Upper lobe of left lung (tissue), 6 donors: ENCODE data around the gene MYO15A. TPM values are rescaled to one million over a fixed set of nuclear protein-coding genes. Genes with fewer than 3 reads are reported as not detected.

Source experiments
- ATAC-seq, 2 donors: fragments of 200-7000 bp; cut with Tn5 transposase; one replicate each; pipeline ENCODE4 v1.9.1; 2022; ENCODE audit warnings: mild to moderate bottlenecking in 2 of 2, moderate library complexity in 2 of 2; ENCODE audit not compliant: low FRiP score in 2 of 2
- DNase-seq, 2 donors: peaks; one replicate each; pipeline ENCODE4 v3.0.0-alpha.2; 2019 to 2020
- H3K27ac ChIP-seq, 4 donors: fragments of 200-600 bp; sonication (generic); one replicate each; pipeline ENCODE4 v1.5.1; 2016 to 2019
- H3K27me3 ChIP-seq, 4 donors: fragments of 200-600 bp; sonication (generic); one replicate each; pipeline ENCODE4 v1.5.1; 2017 to 2019
- H3K36me3 ChIP-seq, 4 donors: fragments of 200-600 bp; sonication (generic); one replicate each; pipeline ENCODE4 v1.5.1; 2016 to 2019
- H3K4me1 ChIP-seq, 4 donors: fragments of 200-600 bp; sonication (generic); one replicate each; pipeline ENCODE4 v1.5.1; 2018 to 2019
- H3K4me3 ChIP-seq, 4 donors: fragments of 200-600 bp; sonication (generic); one replicate each; pipeline ENCODE4 v1.5.1; 2017 to 2019; ENCODE audit warnings: mild to moderate bottlenecking in 2 of 4, moderate library complexity in 1 of 4
- H3K9me3 ChIP-seq, 4 donors: fragments of 200-600 bp; sonication (generic); one replicate each; pipeline ENCODE4 v1.5.1; 2018 to 2019
- EP300 ChIP-seq, 4 donors: sonication (generic); formaldehyde crosslinking; IDR thresholded peaks; one replicate each; pipeline ENCODE4 v1.5.1; 2017; ENCODE audit warnings: antibody characterized with exemption in 4 of 4, control low read depth in 2 of 4
- POLR2A ChIP-seq, 4 donors: fragments of 450-650 bp; IDR thresholded peaks; one replicate each; pipeline ENCODE4 v1.5.1; 2016 to 2017; ENCODE audit warnings: antibody characterized with exemption in 4 of 4, mild to moderate bottlenecking in 2 of 4
- POLR2AphosphoS5 ChIP-seq, 2 donors: sonication (generic); formaldehyde crosslinking; IDR thresholded peaks; one replicate each; pipeline ENCODE4 v1.5.1; 2017; ENCODE audit warnings: antibody characterized with exemption in 2 of 2
- WGBS, 2 donors: methylation state at CpG; one replicate each; pipeline ENCODE4 v1.1.5; 2017 to 2018; 5-methylcytosine and 5-hydroxymethylcytosine counted together
- total RNA-seq, 6 donors: library from RNA; depleted of rRNA in 4 of 6; stranded (reverse); fragments of >200 nt in 4 of 6; gene quantifications; one replicate each; pipeline versions ENCODE4 v1.1.0 to v1.2.1, GENCODE V29; 2016 to 2021
- TF ChIP-seq, protein P1 (sequence below), 6 experiments: fragments of 450-650 bp in 4 of 6; fragments of 200-600 bp in 2 of 6; sonication (generic) in 2 of 6; IDR thresholded peaks; one replicate each; pipeline ENCODE4 v1.5.1; 2016 to 2019; ENCODE audit warnings: antibody characterized with exemption in 6 of 6
- donor health status: DM: no; HTN: no; CAD: no; lungs with moderate emphysema.
- donor health status: DM: no; HTN: yes; CAD: no; lungs with severe emphysema.

Gene MYO15A
- total RNA-seq, 6 donors from 2014 or later = 2.0 to 9.4 (median 3.9) TPM

DNA sequence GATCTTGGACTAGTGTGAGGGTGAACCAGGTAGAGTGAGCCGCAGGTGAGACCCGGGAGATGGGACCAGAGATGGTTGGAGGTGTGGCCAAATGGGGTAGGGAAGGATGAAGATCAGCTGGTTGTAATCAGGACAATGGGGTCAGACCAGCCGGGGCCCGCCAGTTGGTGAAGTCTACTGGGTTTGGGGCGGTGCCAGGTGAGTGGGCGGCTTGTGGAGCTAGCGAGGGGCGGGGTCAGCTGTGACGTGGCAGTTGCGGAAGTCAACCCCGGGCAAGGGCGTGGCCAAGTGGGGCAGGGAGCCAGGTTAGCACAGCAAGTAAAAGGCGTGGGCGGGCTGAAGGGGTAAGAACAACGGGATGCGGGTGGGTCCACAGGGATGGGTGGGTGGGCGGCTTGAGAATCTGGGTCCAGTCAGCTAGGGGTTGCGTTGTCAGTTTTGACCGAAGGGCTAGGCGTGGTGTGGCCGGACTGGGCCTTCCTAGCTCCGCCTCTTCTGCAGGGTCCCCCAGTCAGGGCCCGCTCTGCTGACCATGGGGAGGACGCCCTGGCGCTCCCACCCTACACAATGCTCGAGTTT is 49.6 kb downstream of the MYO15A start:
- H3K27me3 ChIP-seq = no peaks in the 10 kb centered on the region
- peak; percentile 83 to 85 for ATAC-seq

DNA sequence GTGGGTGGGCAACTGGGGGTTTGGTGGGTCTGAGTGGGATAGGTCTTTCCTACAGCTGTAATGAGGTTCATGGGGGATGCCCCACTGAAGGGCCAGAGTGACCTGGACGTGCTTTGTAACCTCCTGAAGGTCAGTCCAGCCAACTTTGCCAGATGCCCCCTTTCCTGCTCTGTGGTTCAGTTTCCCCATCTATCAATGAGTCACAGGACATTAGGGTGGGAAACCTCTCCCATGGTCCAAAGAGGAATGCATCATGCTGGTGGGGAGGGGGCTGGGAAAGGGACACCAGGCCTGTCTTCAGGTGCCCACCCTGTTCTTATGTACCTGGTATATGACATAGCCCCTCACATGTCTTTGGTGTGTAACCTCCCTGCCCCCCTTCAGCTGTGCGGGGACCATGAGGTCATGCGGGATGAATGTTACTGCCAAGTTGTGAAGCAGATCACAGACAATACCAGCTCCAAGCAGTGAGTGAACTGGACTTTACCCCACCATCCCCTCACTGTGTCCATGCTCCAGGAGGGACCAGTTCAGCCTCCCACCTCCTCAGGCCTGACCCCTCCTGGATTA is 51.1 kb downstream of the MYO15A start:
- Histone ChIP-seq H3K9me3 (no peaks in the 10 kb centered on the region), H3K4me1 (peaks cover 5 to 14% (median 11%) of the 10 kb centered on the region in 4 donors), H3K36me3 (no peaks in the 10 kb centered on the region), H3K27ac (no peak overlapping the region), H3K27me3 (no peaks in the 10 kb centered on the region), H3K4me3 (no peak overlapping the region)
- TF ChIP-seq POLR2A (IDR thresholded peaks at IDR 0.05) (no peak), EP300 (IDR thresholded peaks at IDR 0.05) (no peak), POLR2AphosphoS5 (IDR thresholded peaks at IDR 0.05) (no peak)
- TF ChIP-seq, protein P1, sequence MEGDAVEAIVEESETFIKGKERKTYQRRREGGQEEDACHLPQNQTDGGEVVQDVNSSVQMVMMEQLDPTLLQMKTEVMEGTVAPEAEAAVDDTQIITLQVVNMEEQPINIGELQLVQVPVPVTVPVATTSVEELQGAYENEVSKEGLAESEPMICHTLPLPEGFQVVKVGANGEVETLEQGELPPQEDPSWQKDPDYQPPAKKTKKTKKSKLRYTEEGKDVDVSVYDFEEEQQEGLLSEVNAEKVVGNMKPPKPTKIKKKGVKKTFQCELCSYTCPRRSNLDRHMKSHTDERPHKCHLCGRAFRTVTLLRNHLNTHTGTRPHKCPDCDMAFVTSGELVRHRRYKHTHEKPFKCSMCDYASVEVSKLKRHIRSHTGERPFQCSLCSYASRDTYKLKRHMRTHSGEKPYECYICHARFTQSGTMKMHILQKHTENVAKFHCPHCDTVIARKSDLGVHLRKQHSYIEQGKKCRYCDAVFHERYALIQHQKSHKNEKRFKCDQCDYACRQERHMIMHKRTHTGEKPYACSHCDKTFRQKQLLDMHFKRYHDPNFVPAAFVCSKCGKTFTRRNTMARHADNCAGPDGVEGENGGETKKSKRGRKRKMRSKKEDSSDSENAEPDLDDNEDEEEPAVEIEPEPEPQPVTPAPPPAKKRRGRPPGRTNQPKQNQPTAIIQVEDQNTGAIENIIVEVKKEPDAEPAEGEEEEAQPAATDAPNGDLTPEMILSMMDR (IDR thresholded peaks at IDR 0.05) = no peak
- DNase-seq = no peak
- WGBS, 2 donors = 91% methylated on average over 3 of the region's 3 CpGs
- ATAC-seq = no peak

More for the DNA sequence above, 49.6 kb downstream of the MYO15A start:
- TF ChIP-seq POLR2AphosphoS5 (IDR thresholded peaks at IDR 0.05) = peak; percentile 39 to 53
- TF ChIP-seq, protein P1 (IDR thresholded peaks at IDR 0.05) = no peak
- Histone ChIP-seq H3K9me3 (no peaks in the 10 kb centered on the region), H3K27ac (peak overlapping the region; percentile 41 to 83 (median 71)), H3K4me3 (peak overlapping the region; percentile 24 to 68 (median 57)), H3K36me3 (no peaks in the 10 kb centered on the region), H3K4me1 (peaks cover 7 to 23% (median 17%) of the 10 kb centered on the region in 4 donors)
- DNase-seq = peak; percentile 96 to 97
- WGBS, 2 donors = 6 to 12% methylated on average over 21 to 22 of the region's 26 CpGs

DNA sequence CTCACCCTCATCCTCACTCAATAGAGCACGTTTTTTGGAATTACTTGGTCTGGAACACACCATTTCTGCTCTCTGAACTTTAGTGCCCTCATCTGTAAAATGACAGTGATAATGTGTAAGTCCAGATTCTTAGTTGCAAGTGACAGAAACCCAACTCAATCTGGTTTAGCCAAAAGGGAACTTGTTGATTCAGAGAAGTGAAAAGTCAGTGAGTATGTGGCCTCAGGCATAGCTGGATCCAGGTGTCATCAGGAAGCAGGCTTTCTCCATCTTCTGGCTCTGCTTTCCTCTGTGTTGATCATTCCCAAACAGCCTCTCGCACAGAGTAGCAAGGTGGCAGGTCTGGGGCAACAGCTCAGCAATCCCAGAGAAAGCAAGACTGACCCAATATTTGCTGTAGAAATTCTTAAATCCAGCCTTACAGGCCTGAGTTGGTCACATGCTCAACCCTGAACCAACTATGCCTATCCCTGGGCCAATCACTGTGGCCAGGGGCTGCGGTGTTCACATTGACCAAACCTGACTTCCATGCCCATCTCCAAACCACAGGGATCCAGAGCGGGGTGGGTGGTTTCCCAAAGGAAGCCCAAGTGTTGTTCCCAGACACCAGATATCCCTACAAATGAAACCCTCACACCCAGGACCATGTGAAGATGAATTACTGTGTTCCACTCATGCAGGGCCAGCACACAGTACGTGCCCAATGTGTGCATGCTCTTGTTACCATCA is 51.7 kb downstream of the MYO15A start:
- no peak for DNase-seq

DNA sequence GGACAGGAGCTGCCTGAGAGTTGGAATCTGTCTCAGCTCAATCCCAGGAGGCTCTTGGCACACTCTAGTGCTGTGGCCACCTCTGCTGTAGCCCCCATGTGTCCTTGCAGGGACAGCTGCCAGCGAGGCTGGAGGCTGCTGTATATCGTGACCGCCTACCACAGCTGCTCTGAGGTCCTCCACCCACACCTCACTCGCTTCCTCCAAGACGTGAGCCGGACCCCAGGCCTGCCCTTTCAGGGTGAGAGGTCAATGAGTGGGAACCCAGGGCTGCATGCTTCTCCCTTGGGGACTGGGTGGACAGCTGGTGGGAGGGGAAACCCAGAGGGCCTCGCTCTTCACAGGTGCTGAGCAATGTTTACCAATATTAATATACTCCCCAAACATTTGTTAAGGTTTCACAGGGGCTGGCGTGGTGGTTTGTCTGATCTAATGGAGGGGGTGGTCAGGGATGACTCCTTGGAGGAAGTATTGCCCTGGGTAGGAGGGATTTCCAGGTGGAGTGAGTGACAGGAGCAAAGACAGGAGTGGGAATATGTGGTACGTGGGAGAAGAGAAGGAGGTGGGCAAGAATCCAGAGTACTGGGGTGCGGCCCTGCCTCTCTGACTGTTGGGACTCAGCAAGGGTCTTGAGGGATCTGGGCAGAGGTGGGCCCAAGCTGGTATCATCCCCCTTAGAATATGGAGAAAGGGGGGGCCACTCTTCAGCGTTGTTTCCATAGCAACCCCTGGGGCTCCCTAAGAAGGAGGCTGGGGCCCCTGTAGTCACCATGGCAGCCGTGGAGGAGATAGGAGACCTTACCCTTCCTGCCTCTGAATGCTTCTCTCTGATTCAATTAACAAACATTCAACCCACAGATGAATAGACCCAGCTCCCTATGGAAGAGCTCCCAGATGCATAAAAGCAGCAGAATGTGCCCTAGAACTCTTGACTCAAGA is 52.9 kb downstream of the MYO15A start:
- Histone ChIP-seq H3K9me3 (no peaks in the 10 kb centered on the region), H3K27me3 (no peaks in the 10 kb centered on the region), H3K4me1 (peaks cover 5 to 14% (median 11%) of the 10 kb centered on the region in 4 donors), H3K36me3 (no peaks in the 10 kb centered on the region), H3K27ac (no peak overlapping the region), H3K4me3 (no peak overlapping the region)
- TF ChIP-seq POLR2A (IDR thresholded peaks at IDR 0.05) = no peak
- TF ChIP-seq EP300 (IDR thresholded peaks at IDR 0.05) = no peak
- TF ChIP-seq, protein P1 (IDR thresholded peaks at IDR 0.05) = no peak
- no peak for TF ChIP-seq POLR2AphosphoS5 (IDR thresholded peaks at IDR 0.05)
- WGBS, 2 donors = 70 to 85% methylated on average over 7 to 12 of the region's 12 CpGs
- DNase-seq (no peak), ATAC-seq (no peak)

More for the DNA sequence above, 51.7 kb downstream of the MYO15A start:
- H3K27ac ChIP-seq = no peak overlapping the region
- 87 to 88% methylated on average over 3 to 5 of the region's 5 CpGs for WGBS, 2 donors
- H3K9me3 ChIP-seq = no peaks in the 10 kb centered on the region
- H3K27me3 ChIP-seq = no peaks in the 10 kb centered on the region
- no peak for ATAC-seq
- H3K4me3 ChIP-seq = no peak overlapping the region
- TF ChIP-seq POLR2A (IDR thresholded peaks at IDR 0.05) (no peak), EP300 (IDR thresholded peaks at IDR 0.05) (no peak), POLR2AphosphoS5 (IDR thresholded peaks at IDR 0.05) (no peak)
- TF ChIP-seq, protein P1 (IDR thresholded peaks at IDR 0.05) = no peak
- H3K36me3 ChIP-seq = no peaks in the 10 kb centered on the region
- H3K4me1 ChIP-seq = peaks cover 5 to 14% (median 11%) of the 10 kb centered on the region in 4 donors
